ENCODE measurements around the gene ZNF683.

ZNF683 gene

GRCh38 chr1:26323382-26323781 lies 49.2 kb downstream of the ZNF683 start:
- TF ChIP-seq, protein P1, sequence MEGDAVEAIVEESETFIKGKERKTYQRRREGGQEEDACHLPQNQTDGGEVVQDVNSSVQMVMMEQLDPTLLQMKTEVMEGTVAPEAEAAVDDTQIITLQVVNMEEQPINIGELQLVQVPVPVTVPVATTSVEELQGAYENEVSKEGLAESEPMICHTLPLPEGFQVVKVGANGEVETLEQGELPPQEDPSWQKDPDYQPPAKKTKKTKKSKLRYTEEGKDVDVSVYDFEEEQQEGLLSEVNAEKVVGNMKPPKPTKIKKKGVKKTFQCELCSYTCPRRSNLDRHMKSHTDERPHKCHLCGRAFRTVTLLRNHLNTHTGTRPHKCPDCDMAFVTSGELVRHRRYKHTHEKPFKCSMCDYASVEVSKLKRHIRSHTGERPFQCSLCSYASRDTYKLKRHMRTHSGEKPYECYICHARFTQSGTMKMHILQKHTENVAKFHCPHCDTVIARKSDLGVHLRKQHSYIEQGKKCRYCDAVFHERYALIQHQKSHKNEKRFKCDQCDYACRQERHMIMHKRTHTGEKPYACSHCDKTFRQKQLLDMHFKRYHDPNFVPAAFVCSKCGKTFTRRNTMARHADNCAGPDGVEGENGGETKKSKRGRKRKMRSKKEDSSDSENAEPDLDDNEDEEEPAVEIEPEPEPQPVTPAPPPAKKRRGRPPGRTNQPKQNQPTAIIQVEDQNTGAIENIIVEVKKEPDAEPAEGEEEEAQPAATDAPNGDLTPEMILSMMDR (conservative IDR thresholded peaks at IDR 0.05): no peak
- TF ChIP-seq ZFX (IDR thresholded peaks at IDR 0.05): no peak

DNA sequence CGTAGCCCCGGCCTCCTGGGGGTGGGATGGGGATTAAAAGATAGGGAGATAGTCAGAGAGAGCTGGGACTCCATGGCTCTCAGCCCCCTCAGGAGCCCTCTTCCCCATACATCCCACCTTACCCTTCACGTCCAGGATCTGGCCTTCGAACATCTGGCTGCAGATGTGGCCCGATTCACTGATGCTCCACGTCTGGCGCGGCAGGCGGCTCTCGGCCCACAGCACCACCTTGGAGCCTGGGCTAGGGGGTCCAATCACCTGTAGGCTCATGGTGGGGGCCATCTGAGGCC lies 50.6 kb downstream of the ZNF683 start:
- no peak overlapping the region for H3K27ac ChIP-seq
- no peak for TF ChIP-seq ZFX (IDR thresholded peaks at IDR 0.05)
- TF ChIP-seq, protein P1 (conservative IDR thresholded peaks at IDR 0.05): no peak

More at GRCh38 chr1:26323382-26323781, 49.2 kb downstream of the ZNF683 start:
- no peak overlapping the region for H3K27ac ChIP-seq

DNA sequence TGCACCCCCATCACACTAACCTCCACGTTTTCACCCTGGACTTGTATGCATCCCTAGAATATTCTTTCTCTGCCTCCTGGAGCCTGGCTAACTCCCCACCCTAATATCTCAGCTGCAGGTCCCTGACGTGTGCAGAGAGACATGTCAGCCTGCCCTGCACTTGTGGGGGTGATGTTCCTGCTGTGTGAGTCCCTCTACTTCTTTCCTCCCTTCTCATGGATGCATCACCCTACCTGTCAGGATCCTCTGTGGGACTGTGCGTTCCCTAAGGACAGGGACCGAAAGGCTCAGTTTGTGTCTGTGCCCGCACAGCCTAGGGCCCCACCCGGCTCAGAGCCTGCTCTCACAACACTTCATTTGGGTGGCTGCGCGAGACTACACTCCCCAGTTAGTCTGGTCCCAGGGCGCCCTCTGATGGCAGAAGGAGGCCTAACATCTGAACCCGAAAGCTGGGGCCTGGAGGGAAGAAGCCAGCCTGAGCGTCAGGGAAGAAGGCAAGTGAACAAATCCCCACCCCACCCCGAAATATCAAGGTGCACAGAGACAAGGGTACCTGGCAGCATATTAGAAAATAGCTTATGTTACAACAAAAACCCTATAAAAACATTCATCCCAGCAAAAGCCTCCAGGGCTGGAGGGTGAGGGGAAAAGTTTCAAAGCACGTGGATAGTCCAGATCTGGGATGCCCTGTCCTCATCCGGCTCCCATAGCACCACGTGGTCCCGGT lies 51.1 kb downstream of the ZNF683 start:
- no peak for TF ChIP-seq ZFX (IDR thresholded peaks at IDR 0.05)
- TF ChIP-seq, protein P1 (conservative IDR thresholded peaks at IDR 0.05): peak; percentile 78
- no peak overlapping the region for H3K27ac ChIP-seq

- no peak overlapping the region for H3K27ac ChIP-seq
These were observed 51.7 kb downstream of the ZNF683 start for GRCh38 chr1:26320896-26321295.

GRCh38 chr1:26318338-26319064 lies 54.0 kb downstream of the ZNF683 start:
- no peak for TF ChIP-seq ZFX (IDR thresholded peaks at IDR 0.05)
- TF ChIP-seq, protein P1 (conservative IDR thresholded peaks at IDR 0.05): no peak
- no peak overlapping the region for H3K27ac ChIP-seq

More at GRCh38 chr1:26320896-26321295, 51.7 kb downstream of the ZNF683 start:
- no peak for TF ChIP-seq ZFX (IDR thresholded peaks at IDR 0.05)

- H3K27ac ChIP-seq: no peak within 1 kb of the TSS
- TF ChIP-seq ZFX (IDR thresholded peaks at IDR 0.05): no peak
- TF ChIP-seq, protein P1 (conservative IDR thresholded peaks at IDR 0.05): no peak
These were observed 54.8 kb downstream of the ZNF683 start, which contains the start of gene CD52 for GRCh38 chr1:26317612-26318337. CD52 (plus strand) TSS chr1:26317958; CDS start chr1:26318018, 60 bp downstream.

- TF ChIP-seq, protein P1 (conservative IDR thresholded peaks at IDR 0.05): no peak
- no peak for TF ChIP-seq ZFX (IDR thresholded peaks at IDR 0.05)
- H3K27ac ChIP-seq: no peak overlapping the region
These were observed 55.4 kb downstream of the ZNF683 start for GRCh38 chr1:26317146-26317545.
